ENCODE results near the gene RTP1. TPM values are rescaled to one million over a fixed set of nuclear protein-coding genes. Genes with fewer than 3 reads are reported as not detected.
"Not testable (repeated sequence)": the region's sequence is repeated elsewhere in the genome, so short reads cannot be mapped to it uniquely, and the experiment has no call there.

The RTP1 gene
- total RNA-seq, 2 experiments from 2014 or later, result not detected

GRCh38 chr3:187166750-187167149, 30.5 kb upstream of the RTP1 start:
- no peak for TF ChIP-seq CTCF (IDR thresholded peaks at IDR 0.05)

GRCh38 chr3:187167777-187168176, 29.5 kb upstream of the RTP1 start:
- no peaks in the 10 kb centered on the region for H3K9me3 ChIP-seq (ENCODE audit: control insufficient read depth in 1 of 2, insufficient read depth in 1 of 2, low read length in 2 of 2)
- ATAC-seq (ENCODE audit: poor library complexity) (no peak), DNase-seq (no peak)
- intact Hi-C loops (cut with DNase I, micrococcal nuclease), result loop anchor here in 1 of 2 experiments (5.0 kb wide), 1 partner anchor 550 kb away; no protein-coding TSS in a partner anchor
- ChIA-PET POLR2A (no interaction called here), CTCF (interaction anchor here (0.9 kb wide), 1 partner anchor 319 kb away, joined by 3 read pairs; no protein-coding TSS in a partner anchor)
- no peaks in the 10 kb centered on the region for H3K27me3 ChIP-seq (ENCODE audit: control insufficient read depth in 1 of 2, insufficient read depth in 2 of 2, low read length in 2 of 2)
- H3K27me3 Mint-ChIP-seq, result no peaks in the 10 kb centered on the region
- peaks cover 9% of the 10 kb centered on the region for H3K4me1 ChIP-seq (ENCODE audit: insufficient read depth, low read length)
- no peak overlapping the region for H3K4me3 Mint-ChIP-seq
- no peak overlapping the region for H3K27ac Mint-ChIP-seq
- no peak overlapping the region for H3K27ac ChIP-seq (ENCODE audit: low read depth in 1 of 2, low read length in 2 of 2)
- peaks cover 14% of the 10 kb centered on the region for H3K4me1 Mint-ChIP-seq (ENCODE audit: low read depth)
- no peak for TF ChIP-seq CTCF (IDR thresholded peaks at IDR 0.05)
- no peaks in the 10 kb centered on the region for H3K36me3 Mint-ChIP-seq (ENCODE audit: low read depth)
- H3K9me3 Mint-ChIP-seq, result no peaks in the 10 kb centered on the region
- H3K4me3 ChIP-seq (ENCODE audit: low read length), result no peak overlapping the region
- H3K36me3 ChIP-seq (ENCODE audit: insufficient read depth, low read length), result no peaks in the 10 kb centered on the region

More at GRCh38 chr3:187166750-187167149, 30.5 kb upstream of the RTP1 start:
- H3K4me1 Mint-ChIP-seq (ENCODE audit: low read depth), result peaks cover 14% of the 10 kb centered on the region
- DNase-seq, result no peak
- H3K4me1 ChIP-seq (ENCODE audit: insufficient read depth, low read length), result peaks cover 9% of the 10 kb centered on the region
- no peaks in the 10 kb centered on the region for H3K36me3 Mint-ChIP-seq (ENCODE audit: low read depth)
- H3K4me3 Mint-ChIP-seq, result no peak overlapping the region
- H3K36me3 ChIP-seq (ENCODE audit: insufficient read depth, low read length), result no peaks in the 10 kb centered on the region
- no peaks in the 10 kb centered on the region for H3K9me3 ChIP-seq (ENCODE audit: control insufficient read depth in 1 of 2, insufficient read depth in 1 of 2, low read length in 2 of 2)
- no peak overlapping the region for H3K27ac ChIP-seq (ENCODE audit: low read depth in 1 of 2, low read length in 2 of 2)
- H3K27ac Mint-ChIP-seq, result no peak overlapping the region
- ATAC-seq (ENCODE audit: poor library complexity), result no peak
- no peak overlapping the region for H3K4me3 ChIP-seq (ENCODE audit: low read length)
- ChIA-PET CTCF (interaction anchor here (3.7 kb wide), 1 partner anchor 53 kb away, joined by 64 read pairs; no protein-coding TSS in a partner anchor), POLR2A (no interaction called here)
- intact Hi-C loops (cut with DNase I, micrococcal nuclease), result loop anchor here in 1 of 2 experiments (5.0 kb wide), 1 partner anchor 549 kb away; no protein-coding TSS in a partner anchor
- no peaks in the 10 kb centered on the region for H3K27me3 ChIP-seq (ENCODE audit: control insufficient read depth in 1 of 2, insufficient read depth in 2 of 2, low read length in 2 of 2)
- H3K9me3 Mint-ChIP-seq, result no peaks in the 10 kb centered on the region
- no peaks in the 10 kb centered on the region for H3K27me3 Mint-ChIP-seq

- no peaks in the 10 kb centered on the region for H3K27me3 Mint-ChIP-seq
- no peaks in the 10 kb centered on the region for H3K27me3 ChIP-seq (ENCODE audit: control insufficient read depth in 1 of 2, insufficient read depth in 2 of 2, low read length in 2 of 2)
- no peak overlapping the region for H3K27ac ChIP-seq (ENCODE audit: low read depth in 1 of 2, low read length in 2 of 2)
- intact Hi-C loops (cut with DNase I, micrococcal nuclease), result loop anchor here in 1 of 2 experiments (5.0 kb wide), 1 partner anchor 552 kb away; no protein-coding TSS in a partner anchor
- DNase-seq (no peak), ATAC-seq (ENCODE audit: poor library complexity) (no peak)
- H3K4me1 Mint-ChIP-seq (ENCODE audit: low read depth), result peaks cover 14% of the 10 kb centered on the region
- no peaks in the 10 kb centered on the region for H3K9me3 Mint-ChIP-seq
- H3K4me1 ChIP-seq (ENCODE audit: insufficient read depth, low read length), result peaks cover 9% of the 10 kb centered on the region
- no peak overlapping the region for H3K4me3 Mint-ChIP-seq
- TF ChIP-seq CTCF (IDR thresholded peaks at IDR 0.05), result no peak
- ChIA-PET POLR2A (no interaction called here), CTCF (interaction anchor here (1.0 kb wide), 2 partner anchors 56 to 320 kb away, joined by 3 to 4 read pairs; no protein-coding TSS in a partner anchor)
- H3K4me3 ChIP-seq (ENCODE audit: low read length), result no peak overlapping the region
- H3K36me3 Mint-ChIP-seq (ENCODE audit: low read depth), result no peaks in the 10 kb centered on the region
- no peaks in the 10 kb centered on the region for H3K36me3 ChIP-seq (ENCODE audit: insufficient read depth, low read length)
- H3K27ac Mint-ChIP-seq, result no peak overlapping the region
- no peaks in the 10 kb centered on the region for H3K9me3 ChIP-seq (ENCODE audit: control insufficient read depth in 1 of 2, insufficient read depth in 1 of 2, low read length in 2 of 2)
Observed at GRCh38 chr3:187169231-187169960, 27.9 kb upstream of the RTP1 start.

GRCh38 chr3:187170911-187171310, 26.4 kb upstream of the RTP1 start:
- H3K27ac Mint-ChIP-seq; H3K4me1 ChIP-seq (ENCODE audit: insufficient read depth, low read length); H3K27ac ChIP-seq (ENCODE audit: low read depth in 1 of 2, low read length in 2 of 2); intact Hi-C loops (cut with DNase I, micrococcal nuclease); H3K4me3 Mint-ChIP-seq; H3K27me3 ChIP-seq (ENCODE audit: control insufficient read depth in 1 of 2, insufficient read depth in 2 of 2, low read length in 2 of 2); DNase-seq; H3K36me3 Mint-ChIP-seq (ENCODE audit: low read depth); H3K9me3 ChIP-seq (ENCODE audit: control insufficient read depth in 1 of 2, insufficient read depth in 1 of 2, low read length in 2 of 2); H3K36me3 ChIP-seq (ENCODE audit: insufficient read depth, low read length); H3K9me3 Mint-ChIP-seq; ATAC-seq (ENCODE audit: poor library complexity); H3K27me3 Mint-ChIP-seq; H3K4me3 ChIP-seq (ENCODE audit: low read length): not testable (repeated sequence)
- ChIA-PET CTCF (interaction anchor here (0.7 to 1.0 kb wide), 2 partner anchors 58 to 527 kb away, joined by 3 to 5 read pairs; no protein-coding TSS in a partner anchor), POLR2A (interaction anchor here (0.8 kb wide), 2 partner anchors 31 to 58 kb away, joined by 3 read pairs; partner anchors contain the start of gene RPL39L)
- H3K4me1 Mint-ChIP-seq (ENCODE audit: low read depth), result peaks cover 14% of the 10 kb centered on the region

Measured in CD4-positive, alpha-beta T cell (primary cell).